A549 (cell line): ENCODE results near the gene BUD23.

ENCODE experiments used
- CHD4 ChIP-seq: fragments of 200-600 bp; sonication (generic); IDR thresholded peaks from 2 replicates; pipeline ENCODE4 v1.6.1; 2016; ENCODE audit warnings: antibody characterized with exemption, mild to moderate bottlenecking, borderline replicate concordance
- EP300 ChIP-seq, 2 experiments: fragments of >200 bp; sonication (Bioruptor Twin); formaldehyde crosslinking; IDR thresholded peaks; 2 replicates in 1 of 2; 3 replicates in 1 of 2; pipeline ENCODE4 v1.6.1; 2016 to 2017
- JUN ChIP-seq, 2 experiments: fragments of >200 bp; sonication (Bioruptor Twin); formaldehyde crosslinking; IDR thresholded peaks; 2 replicates in 1 of 2; 3 replicates in 1 of 2; pipeline ENCODE4 v1.6.1; 2016 to 2017
- MYC ChIP-seq: IDR thresholded peaks from 2 replicates; pipeline ENCODE4 v1.6.1; 2012; ENCODE audit warnings: mild to moderate bottlenecking, inconsistent platforms, low read length, improper control_type of control experiment, borderline replicate concordance
- TP53 ChIP-seq: fragments of 250-450 bp; sonication (Bioruptor Pico); IDR thresholded peaks from 2 replicates; pipeline ENCODE4 v1.5.0; 2021; ENCODE audit warnings: mild to moderate bottlenecking, moderate library complexity
- TF ChIP-seq, protein P1 (sequence below): fragments of >200 bp; sonication (Bioruptor Twin); formaldehyde crosslinking; IDR thresholded peaks from 3 replicates; pipeline ENCODE4 v1.5.1; 2016
- TF ChIP-seq, protein P2 (sequence below): fragments of 150-350 bp; IDR thresholded peaks from 2 replicates; pipeline ENCODE4 v1.6.1; 2014; ENCODE audit warnings: low read depth, mild to moderate bottlenecking, low read length

DNA sequence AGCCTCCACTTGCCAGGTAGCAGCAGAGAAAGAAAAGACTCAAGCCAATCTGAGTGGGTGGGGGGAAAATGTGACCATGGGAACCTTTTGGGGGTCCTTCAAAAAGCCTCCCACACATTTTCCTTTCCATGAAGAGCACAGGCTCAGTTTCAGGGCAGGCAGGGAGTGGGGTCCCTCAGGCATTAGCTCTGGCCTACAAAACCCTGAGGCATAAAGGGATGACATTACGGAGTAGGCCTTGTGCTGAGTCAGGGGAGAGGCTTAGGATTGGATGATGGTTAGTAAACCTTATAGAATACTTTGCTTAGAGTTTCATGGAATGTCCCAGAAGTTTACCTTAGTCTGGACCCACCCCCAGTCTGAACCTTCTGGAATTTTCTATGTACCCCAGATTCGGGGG lies 3.7 kb upstream of the BUD23 start:
- TF ChIP-seq EP300 (IDR thresholded peaks at IDR 0.05) (no peak), TP53 (CRISPR knock-in tag) (no peak), CHD4 (no peak), MYC (no peak), JUN (IDR thresholded peaks at IDR 0.05) (no peak)
- TF ChIP-seq, protein P1, sequence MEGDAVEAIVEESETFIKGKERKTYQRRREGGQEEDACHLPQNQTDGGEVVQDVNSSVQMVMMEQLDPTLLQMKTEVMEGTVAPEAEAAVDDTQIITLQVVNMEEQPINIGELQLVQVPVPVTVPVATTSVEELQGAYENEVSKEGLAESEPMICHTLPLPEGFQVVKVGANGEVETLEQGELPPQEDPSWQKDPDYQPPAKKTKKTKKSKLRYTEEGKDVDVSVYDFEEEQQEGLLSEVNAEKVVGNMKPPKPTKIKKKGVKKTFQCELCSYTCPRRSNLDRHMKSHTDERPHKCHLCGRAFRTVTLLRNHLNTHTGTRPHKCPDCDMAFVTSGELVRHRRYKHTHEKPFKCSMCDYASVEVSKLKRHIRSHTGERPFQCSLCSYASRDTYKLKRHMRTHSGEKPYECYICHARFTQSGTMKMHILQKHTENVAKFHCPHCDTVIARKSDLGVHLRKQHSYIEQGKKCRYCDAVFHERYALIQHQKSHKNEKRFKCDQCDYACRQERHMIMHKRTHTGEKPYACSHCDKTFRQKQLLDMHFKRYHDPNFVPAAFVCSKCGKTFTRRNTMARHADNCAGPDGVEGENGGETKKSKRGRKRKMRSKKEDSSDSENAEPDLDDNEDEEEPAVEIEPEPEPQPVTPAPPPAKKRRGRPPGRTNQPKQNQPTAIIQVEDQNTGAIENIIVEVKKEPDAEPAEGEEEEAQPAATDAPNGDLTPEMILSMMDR, result no peak
- TF ChIP-seq, protein P2, sequence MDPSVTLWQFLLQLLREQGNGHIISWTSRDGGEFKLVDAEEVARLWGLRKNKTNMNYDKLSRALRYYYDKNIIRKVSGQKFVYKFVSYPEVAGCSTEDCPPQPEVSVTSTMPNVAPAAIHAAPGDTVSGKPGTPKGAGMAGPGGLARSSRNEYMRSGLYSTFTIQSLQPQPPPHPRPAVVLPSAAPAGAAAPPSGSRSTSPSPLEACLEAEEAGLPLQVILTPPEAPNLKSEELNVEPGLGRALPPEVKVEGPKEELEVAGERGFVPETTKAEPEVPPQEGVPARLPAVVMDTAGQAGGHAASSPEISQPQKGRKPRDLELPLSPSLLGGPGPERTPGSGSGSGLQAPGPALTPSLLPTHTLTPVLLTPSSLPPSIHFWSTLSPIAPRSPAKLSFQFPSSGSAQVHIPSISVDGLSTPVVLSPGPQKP, result no peak
